Measurements from ENCODE around the gene ZNF397.

ZNF397 gene

DNA sequence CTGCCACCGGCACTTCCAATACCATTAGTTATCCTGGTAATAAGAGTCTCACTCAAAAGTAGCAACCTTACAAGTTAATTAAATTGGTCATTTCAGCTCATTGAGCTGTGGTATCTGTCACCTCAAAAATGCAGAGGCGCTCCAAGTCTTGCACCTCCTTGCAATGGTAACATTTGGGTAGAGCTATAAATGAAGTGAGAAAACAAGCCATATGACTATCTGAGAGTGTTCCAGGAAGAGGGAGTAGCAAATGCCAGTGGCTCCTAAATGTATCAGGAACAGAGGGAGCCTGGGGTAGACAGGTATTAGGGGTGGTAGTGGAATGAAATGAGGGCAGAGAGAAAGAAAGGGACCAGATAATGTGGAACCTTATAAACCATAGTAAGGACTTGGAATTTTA lies 55.2 kb downstream of the ZNF397 start:
- H3K27ac ChIP-seq (ENCODE audit: low read depth, low read length), result no peak overlapping the region
- peaks cover 47% of the 10 kb centered on the region for H3K36me3 ChIP-seq (ENCODE audit: control insufficient read depth, insufficient read depth, low read length)
- H3K9ac ChIP-seq (ENCODE audit: low read depth, low read length), result no peak overlapping the region
- peaks cover 3% of the 10 kb centered on the region for H3K4me1 ChIP-seq (ENCODE audit: control insufficient read depth, insufficient read depth, low read length)
- no peaks in the 10 kb centered on the region for H3K27me3 ChIP-seq (ENCODE audit: control insufficient read depth, insufficient read depth, low read length)
- H3K9me3 ChIP-seq (ENCODE audit: control insufficient read depth, insufficient read depth, low read length), result peaks cover 9% of the 10 kb centered on the region
- no peak overlapping the region for H3K4me3 ChIP-seq (ENCODE audit: low read depth, low read length)

DNA sequence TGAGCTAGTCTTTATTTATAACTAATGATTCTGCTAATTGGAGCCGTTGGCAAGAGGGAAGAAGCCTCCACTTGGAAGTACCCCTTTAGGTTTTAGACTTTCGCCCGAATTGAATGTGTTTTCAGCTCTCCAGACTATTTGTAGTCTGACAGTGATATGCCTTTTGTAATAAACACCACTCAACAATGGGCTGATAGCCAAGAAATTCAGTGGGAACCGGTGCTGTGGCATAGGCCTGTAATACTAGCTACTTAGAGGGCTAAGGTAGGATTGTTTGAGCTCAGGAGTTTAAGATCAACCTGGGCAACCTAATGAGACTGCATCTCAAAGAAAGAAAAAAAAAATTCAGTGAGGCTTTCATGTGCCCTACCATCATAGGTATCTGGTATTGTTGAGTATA lies 62.8 kb downstream of the ZNF397 start:
- no peaks in the 10 kb centered on the region for H3K27me3 ChIP-seq (ENCODE audit: control insufficient read depth, insufficient read depth, low read length)
- H3K27ac ChIP-seq (ENCODE audit: low read depth, low read length), result no peak overlapping the region
- H3K36me3 ChIP-seq (ENCODE audit: control insufficient read depth, insufficient read depth, low read length), result peaks cover 49% of the 10 kb centered on the region
- peaks cover 64% of the 10 kb centered on the region for H3K9me3 ChIP-seq (ENCODE audit: control insufficient read depth, insufficient read depth, low read length)
- no peak overlapping the region for H3K9ac ChIP-seq (ENCODE audit: low read depth, low read length)
- H3K4me3 ChIP-seq (ENCODE audit: low read depth, low read length), result no peak overlapping the region
- no peaks in the 10 kb centered on the region for H3K4me1 ChIP-seq (ENCODE audit: control insufficient read depth, insufficient read depth, low read length)

DNA sequence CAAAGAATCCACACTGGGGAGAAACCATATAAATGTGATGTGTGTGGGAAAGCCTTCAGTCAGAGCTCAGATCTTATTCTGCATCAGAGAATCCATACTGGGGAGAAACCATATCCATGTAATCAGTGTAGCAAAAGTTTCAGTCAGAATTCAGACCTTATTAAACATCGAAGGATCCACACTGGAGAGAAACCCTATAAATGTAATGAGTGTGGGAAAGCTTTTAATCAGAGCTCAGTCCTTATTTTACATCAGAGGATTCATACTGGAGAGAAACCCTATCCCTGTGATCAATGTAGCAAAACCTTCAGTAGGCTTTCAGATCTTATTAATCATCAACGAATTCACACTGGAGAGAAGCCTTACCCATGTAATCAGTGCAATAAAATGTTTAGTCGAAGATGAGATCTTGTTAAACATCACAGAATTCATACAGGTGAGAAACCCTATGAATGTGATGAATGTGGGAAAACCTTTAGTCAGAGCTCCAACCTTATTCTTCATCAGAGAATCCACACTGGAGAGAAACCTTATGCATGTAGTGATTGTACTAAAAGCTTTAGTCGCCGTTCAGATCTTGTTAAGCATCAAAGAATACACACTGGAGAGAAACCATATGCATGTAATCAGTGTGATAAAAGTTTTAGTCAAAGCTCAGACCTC lies 65.9 kb downstream of the ZNF397 start:
- H3K9me3 ChIP-seq (ENCODE audit: control insufficient read depth, insufficient read depth, low read length), result peaks cover 54% of the 10 kb centered on the region
- no peaks in the 10 kb centered on the region for H3K4me1 ChIP-seq (ENCODE audit: control insufficient read depth, insufficient read depth, low read length)
- peaks cover 44% of the 10 kb centered on the region for H3K36me3 ChIP-seq (ENCODE audit: control insufficient read depth, insufficient read depth, low read length)
- H3K27me3 ChIP-seq (ENCODE audit: control insufficient read depth, insufficient read depth, low read length), result no peaks in the 10 kb centered on the region
- H3K9ac ChIP-seq (ENCODE audit: low read depth, low read length), result no peak overlapping the region
- no peak overlapping the region for H3K27ac ChIP-seq (ENCODE audit: low read depth, low read length)
- H3K4me3 ChIP-seq (ENCODE audit: low read depth, low read length), result peak overlapping the region; percentile 9; the same call in 1 of the 2 replicates
